GM21390 (cell line): ENCODE data around the gene MROH8.

Experiments
- ATAC-seq: cut with Tn5 transposase; IDR thresholded peaks from one replicate; pipeline ENCODE4 v1.9.1; 2021; ENCODE audit not compliant: unreplicated experiment

The MROH8 gene

DNA sequence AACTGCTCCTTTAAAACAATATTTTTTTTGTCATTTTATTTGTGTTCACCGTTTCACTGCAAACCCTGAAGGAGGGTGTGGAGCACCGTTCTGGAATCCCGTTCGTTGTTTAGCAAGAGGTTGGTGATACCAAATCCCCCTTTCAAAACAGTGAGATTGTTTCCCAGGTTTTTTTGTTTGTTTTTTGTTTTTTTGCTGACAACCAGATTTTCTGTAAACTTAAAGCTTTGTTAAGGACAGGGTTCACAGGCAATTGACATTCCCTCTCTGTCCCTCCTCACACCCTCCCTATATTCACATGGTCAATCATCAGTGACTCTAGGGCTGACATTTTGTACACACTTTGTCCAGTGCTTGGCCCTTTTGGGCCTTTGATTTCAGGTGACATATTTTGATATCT is 21.0 kb upstream of the MROH8 start:
- ATAC-seq = no peak

DNA sequence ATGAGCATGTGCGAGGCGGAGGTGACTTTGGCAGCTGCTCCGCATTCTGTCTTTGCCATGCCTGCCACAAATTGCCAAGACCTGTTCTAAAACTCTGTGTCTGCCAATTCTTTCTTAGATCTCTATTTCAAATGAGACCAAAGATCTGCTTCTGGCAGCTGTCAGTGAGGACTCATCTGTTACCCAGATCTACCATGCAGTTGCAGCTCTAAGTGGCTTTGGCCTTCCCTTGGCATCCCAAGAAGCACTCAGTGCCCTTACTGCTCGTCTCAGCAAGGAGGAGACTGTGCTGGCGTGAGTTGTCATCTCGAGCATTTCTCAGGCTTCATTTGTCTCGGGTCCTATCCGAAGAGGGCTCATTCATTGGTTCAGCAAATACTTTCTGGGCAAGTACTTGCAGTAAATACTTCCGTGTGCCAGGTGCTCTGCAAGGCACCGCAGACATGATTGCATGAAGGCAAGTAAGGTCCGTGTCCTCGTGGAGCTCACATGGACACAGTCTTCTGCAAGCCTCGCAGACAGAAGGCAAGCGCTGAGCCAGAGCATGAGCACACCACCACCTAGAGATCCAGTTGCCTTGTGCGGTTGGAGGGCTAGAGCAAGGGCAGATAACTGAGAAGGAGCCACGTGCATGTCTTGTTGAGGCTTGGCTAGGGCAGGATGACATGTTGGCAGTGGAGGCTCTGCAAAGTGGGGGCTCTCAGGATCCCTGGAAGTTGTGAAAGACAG is 19.7 kb upstream of the MROH8 start:
- ATAC-seq = no peak

DNA sequence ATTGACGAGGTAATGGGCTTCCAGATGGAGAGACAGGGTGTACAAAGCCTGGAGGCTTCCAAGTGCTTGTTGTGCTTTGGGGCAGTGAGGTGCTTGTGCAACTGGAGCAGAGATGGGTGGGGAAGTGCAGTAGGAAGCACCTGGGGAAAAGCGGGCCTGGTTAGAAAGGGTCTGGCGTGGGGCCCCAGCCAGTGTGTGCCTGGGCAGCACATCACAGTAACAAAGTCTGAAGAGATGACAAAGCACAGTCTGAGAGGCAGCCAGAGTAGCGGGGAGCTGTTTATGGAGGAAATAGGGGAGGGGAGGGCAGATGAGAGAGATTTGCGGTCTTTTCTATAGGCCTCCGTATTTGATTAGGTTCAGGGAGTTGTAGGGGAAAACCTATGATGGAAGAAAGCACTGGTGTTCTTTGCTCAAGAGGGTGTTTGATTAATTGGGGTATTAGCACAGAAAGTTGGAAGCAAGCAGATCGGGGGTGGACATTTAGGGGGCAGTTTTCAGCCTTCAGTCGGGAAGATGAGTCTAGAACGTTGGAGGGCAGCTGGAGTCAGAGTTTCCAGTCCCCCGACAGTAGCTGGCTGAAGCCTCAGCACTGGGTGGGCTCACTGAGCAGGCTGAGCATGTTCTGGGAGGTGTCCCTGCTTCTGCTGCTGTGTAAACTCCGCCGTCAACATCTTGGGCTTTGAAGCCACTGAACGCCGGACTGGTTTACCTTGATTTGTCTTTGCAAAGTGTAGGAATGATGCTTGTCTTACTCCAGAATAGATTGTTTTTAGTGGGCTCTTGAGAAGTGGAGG is 15.5 kb upstream of the MROH8 start:
- no peak for ATAC-seq

DNA sequence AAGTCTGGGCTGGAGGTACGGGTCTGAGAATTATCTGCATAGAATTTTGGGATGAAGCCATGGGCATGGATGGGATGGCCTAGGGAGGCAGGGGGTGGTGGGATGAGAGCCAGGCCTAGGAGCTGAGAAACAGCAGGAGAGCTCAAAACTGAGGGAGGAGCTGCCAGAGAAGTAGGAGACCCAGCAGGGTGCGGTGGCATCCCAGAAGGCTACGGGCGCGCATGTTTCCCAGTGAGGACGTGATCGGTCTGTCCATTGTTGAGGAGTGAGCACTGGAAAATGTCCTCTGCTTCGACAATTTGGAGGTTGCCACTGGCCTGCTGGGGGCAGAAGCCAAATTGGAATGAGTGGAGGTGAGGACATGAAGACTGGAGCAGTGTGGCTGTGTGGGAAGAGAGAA is 14.5 kb upstream of the MROH8 start:
- no peak for ATAC-seq

DNA sequence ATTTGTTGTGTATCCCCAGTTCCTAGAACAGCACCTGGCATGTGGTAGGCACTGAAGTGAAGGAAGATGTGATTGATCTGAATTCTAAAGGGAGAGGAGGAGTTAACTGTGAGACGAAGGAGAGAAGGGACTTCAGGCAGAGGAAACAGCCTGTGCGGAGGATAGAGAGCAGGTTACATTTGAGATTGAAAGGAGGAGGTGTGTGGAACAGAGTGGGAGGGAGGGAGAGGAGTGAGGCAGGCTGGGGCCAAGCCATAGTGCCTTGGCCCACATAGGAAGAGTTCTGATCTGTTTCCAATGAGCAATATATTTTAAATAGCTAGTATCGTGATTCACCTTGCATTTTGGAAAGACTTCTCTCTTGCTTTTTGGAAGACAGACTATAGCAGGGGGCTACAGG is 13.9 kb upstream of the MROH8 start:
- ATAC-seq = no peak

DNA sequence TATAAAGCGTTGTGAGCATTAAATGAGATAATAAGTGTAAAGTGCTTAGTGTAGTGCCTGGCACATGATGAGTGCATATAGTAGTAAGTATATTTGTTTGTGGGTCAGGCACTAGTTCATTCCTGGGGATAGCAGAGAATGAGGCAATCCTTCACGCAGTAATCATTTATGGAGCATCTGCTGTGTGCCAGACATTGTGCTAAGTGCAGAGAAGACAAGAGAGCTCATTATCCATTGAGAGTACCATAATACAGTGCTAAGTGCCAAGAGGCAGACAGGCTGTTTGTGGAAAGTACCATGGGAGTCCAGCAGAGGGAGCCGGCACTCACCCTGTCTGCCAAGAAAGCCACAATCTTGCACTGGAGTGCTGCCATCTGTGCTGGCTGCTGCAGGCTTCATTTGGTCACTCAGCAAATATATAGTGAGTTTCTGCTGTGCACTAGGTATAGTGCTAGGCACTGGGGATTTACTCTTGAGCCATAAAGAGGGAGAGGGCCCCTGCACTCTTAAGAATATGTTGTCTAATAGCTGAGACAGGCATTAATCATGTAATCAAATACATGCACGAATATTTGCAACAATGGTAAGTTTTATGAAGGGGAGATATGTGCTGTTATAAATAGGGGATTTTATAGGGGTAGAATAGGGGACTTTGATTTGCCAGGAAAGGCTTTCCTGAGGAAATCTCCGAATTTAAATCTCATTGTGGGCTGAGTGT is 12.9 kb upstream of the MROH8 start:
- peak; percentile 63 for ATAC-seq

DNA sequence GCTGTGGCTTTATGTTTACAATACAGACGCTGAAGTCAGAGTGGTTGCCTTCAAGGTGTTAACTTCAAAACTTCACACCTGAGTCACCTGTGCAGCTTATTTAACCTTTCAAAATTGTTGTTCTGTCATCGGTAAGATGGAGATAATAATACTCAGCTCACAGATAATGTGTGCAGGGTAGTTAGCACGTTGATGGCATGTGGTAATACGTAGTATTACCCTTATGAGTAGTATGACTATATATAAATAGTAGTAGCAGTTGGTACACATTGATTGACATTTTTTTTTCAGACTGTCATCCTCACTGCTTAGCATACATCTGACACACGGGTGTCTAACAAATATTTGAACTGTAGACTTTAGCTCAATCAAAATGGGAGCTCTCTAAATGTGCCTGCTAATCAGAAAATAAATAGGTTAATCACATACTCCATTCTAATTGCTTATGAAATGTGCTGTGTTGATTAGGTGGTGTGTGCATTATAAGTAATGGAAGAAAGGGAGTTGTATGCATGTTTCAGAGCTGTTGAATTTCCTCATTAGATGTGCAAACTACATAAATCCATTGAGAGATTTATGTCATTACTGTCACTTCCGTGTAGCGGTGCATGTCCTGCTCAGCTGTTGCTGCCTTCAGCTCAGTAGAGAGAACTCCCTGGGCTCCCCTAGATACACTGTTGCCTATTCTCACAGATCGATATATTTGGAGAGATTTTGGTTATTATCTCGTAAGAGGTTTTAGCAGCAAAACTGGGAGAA is 11.2 kb upstream of the MROH8 start:
- no peak for ATAC-seq

DNA sequence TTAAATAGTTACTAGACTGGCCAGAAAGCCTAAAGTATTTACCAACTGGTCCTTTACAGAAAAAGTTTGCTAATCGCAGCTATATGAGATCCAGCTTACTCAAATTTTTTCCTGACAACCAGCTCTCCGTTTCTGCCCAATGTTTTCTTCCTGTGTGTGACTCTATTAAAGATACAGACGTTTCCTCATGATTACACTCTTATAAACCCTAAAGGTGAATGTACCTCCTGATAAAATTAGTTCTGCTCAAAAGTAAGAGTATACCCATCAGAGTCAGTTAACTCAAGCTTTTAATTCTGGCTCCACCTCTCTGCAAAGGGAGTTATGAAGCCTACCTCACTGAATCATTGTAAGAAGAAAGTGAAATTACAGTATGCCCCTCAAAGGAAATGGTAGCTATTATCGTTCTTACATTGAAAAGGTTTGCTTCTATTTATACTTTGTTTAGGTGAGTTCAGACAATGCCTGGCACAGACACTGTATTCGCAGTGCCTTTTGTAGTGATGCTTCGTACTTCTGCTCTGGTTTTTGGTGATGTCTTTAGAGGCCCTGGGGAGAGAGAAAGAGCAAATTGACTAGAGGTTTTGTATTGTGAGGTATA is 10.2 kb upstream of the MROH8 start:
- peak; percentile 55 for ATAC-seq

DNA sequence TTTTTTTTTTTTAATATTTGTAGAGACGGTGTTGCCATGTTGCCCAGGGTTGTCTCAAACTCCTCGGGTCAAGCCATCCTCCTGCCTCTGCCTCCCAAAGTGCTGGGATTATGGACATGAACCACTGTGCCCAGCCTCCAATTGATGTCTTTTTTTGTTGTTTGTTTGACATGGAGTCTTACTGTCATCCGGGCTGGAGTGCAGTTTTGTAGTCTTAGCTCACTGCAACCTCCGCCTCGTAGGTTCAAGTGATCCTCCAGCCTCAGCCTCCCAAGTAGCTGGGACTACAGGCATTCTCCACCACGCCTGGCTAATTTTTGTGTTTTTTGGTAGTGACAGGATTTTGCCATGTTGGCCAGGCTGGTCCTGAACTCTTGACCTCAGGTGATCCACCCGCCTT is 9.4 kb upstream of the MROH8 start:
- ATAC-seq = no peak

DNA sequence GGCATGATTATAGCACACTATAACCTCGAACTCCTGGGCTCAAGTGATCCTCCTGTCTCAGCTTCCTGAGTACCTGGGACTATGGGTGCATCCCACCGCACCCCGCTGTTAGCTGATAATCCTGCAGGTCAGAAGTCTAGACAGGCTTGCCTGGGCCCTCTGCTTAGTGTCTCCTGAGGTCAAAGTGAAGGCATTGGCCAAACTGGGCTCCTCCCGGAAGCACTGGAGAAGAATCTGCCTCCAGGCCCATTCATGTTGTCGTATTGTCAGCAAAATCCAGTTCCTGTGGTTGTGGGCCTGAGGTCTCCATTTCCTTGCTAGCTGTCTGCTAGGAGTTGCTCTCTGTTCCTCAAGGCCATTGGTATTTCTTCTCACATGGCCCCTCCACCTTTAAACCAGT is 6.3 kb upstream of the MROH8 start:
- ATAC-seq = no peak

DNA sequence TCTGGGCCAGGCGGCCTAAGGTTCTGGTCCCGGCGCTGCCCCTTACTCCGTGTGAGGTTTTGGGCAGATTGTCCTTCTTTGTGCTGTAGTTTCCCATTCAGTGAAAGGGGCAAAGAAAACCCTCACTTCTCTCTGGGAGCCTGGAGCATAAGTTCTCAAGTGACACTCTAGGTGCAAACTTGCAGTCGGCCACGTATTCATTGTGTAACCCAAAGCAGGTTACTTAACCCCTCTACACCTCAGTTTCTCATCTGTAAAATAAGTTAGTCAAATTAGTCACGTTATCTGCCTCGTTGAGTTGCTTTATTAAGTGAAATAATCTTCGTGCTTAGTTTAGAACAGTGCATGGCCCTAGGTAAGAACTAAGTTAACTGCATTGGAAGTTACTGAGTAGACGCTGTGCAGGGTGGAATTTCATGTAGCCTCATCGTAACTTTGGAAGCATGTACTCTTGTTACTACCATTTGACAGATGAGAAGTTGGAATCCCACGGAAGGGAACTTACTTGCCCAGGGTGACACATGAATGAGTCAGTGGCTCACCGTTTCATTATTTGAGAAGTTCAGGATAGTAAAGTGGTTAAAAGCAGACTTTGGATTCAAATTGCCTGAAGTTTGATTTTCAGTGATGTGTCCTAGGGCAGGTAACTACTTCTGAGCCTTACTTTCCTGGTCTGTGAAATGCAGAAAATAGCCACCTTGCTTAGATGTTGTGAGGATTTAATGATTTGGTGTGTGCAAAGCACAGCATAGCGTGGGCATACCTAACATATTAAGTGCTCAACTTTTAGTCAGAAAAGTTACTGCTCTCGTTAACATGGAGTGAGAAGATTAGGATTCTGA is 556 bp upstream of the MROH8 start:
- ATAC-seq = no peak

DNA sequence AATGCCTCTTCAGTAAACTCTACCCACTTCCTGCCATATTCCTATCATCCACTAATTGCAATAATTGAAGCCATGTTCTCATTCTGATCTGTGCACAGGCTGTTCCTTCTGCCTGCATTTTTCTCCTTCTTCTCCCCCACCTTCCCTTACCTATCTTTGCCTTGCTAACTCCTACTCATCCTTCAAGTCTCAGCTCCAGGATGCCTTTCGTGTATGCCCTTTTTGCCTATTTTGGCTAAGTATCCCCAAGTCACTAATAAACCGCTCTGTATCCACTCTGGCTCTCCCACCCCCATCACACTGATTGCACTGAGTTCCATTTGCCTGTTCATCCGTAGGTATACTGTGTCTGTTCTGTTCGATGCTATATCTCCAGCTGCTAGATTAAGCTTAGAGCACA is 6.5 kb downstream of the MROH8 start:
- no peak for ATAC-seq

DNA sequence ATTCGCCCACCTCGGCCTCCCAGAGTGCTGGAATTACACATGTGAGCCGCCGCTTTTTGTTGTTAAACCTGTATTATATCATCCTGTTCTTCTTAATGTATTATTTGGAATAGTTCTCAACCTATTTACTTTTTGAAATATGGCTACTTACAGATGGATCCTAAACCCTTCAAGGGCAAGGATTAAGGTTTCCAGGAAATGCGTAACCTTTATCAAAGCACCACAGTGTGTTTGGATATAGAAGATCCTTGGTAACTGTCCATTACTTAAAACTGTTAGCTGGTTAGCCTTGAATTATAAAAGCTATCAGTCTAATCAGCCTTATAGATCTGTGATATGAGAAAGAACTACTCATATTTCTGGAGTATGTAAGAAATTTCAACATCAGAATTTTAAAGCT is 12.5 kb downstream of the MROH8 start:
- no peak for ATAC-seq

DNA sequence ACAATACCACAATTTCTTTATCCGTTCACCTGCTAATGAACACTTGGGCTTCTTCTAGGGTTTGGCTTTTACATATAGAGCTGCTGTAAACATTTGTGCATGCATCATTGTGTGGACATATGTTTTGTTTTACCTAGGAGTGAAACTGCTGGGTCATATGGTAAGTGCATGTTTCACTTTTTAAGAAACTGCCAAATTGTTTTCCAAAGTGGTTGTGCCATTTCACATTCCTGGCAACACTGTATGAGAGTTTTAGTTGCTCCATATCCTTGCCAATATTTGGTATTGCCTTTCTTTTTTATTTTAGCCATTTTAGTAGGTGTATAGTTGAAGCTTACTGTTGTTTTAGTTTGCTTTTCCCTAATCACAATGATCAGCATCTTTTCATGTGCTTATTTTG is 14.3 kb downstream of the MROH8 start:
- ATAC-seq = no peak

DNA sequence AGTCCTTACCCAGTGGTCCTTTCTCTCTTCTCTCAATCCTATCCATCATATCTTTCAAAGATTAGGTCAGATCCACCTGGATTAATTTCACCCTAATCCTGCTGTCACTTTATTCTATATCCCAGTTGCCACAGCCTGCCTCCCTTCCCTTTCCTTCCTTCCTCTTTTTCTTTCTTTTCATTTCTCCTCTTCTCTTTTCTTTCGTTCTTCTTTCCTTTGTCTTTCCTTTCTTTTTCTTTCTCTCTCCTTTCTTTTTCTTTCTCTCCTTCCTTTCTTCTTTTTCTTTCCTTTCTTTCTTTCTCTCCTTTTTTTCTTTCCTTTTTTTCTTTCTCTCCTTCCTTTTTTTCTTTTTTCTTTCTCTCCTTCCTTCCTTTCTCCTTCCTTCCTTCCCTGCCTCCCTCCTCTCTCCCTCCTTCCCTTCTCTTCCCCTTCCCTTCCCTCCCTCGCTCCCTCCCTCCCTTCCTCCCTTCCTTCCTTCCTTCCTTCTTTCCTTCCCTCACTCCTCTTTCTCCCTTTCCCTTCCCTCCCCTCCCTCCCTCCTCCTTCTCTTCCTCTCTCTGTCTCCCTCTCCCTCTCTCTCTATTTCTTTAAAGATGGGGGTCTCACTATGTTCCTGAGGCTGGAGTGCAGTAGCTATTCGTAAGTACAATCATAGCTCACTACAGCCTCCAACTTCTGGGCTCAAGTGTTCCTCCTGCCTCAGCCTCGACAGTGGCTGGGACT is 15.4 kb downstream of the MROH8 start:
- no peak for ATAC-seq

DNA sequence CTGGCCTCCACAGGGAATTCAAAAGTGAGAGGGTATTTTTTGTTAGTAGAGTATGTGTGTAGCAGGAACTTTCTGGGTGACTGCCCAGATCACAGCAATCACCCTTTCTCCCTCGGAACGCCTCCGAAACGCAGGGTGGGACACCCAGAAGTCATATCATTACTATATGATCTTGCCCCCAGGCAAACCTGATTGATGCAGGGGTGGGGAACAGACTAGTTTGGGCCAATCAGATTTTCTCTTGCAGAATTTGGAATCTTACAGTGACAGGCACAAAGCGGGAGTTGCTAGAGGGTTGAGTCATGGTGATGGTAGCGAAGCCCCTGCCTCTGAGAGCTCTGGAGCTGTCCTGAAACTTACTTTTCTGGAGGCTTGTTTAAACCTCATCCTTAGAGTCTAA is 16.7 kb downstream of the MROH8 start:
- no peak for ATAC-seq

DNA sequence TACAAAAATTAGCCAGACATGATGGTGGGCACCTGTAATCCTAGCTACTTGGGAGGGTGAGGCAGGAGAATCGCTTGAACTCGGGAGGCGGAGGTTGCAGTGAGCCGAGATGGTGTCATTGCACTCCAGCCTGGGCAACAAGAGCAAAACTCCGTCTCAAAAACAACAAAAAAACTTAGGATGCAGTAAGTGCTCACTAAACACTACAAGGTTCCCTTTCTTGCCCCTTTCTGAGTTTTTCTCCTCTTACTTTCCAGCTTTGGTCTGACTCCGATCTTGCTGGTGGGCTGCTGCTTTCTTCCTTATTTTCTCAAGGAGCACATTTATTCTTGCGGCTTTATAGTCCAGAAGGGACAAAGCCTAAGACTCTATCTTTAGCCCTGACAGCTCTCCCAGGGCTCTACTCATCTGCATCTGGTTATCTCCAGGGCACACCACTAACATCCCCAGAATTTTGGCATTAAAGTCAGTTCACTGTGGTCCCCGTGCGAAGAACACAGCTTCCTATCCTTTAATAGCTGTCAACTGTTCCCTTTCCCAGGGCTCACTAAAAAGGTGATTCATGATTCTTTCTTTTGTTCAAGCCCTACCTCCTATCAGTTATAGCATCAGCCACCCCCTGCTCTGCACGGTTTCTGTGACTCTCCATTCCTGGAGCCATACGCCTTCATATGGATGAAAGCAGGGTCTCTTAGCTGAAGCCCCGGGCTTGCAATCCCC is 17.4 kb downstream of the MROH8 start:
- ATAC-seq = no peak

DNA sequence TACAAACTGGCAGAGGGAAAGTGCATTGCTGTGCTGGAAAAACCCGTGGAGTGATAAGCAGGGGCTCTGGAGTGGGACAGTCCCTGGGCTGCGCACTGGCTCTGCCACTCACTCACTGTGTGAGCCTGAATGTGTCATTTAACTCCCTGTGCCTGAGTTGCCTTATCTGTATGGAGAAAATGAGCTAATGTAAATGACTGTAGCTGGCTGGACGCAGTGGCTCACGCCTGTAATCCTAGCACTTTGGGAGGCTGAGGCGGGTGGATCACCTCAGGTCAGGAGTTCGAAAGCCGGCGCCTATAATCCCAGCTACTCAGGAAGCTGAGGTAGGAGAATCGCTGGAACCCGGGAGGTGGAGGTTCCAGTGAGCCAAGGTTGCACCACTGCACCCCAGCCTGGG is 18.7 kb downstream of the MROH8 start:
- ATAC-seq = no peak

DNA sequence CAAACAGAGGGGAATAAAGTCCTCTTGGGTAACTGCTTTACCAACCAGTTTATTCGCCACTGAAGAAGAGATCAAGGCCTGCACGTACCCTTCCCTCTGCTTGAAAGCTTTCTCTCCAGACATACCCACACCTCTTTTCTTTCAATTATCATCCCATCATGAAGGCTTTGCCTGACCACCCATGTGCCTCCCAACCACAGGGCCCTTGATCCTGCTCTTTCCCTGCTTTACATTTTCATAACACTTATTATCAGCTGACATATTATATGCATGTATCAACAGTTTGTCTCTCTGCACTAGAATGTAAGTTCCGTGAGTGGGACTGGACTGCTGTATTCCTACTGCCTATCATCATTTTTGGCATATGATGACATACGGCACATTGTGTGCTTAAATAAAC is 21.1 kb downstream of the MROH8 start:
- ATAC-seq = no peak
